ENCODE data around the gene VEGFD. TPM values are rescaled to one million over a fixed set of nuclear protein-coding genes. Genes with fewer than 3 reads are reported as not detected.

The VEGFD gene
- total and polyA plus RNA-seq, 2 donors from 2014 or later = 1.2 to 1.5 TPM

- peaks cover 2% of the 10 kb centered on the region for H3K27me3 ChIP-seq (ENCODE audit: control insufficient read depth, insufficient read depth, low read length)
- no peak overlapping the region for H3K27ac ChIP-seq (ENCODE audit: low read depth in 2 of 2, low read length in 2 of 2)
- no peak overlapping the region for H3K9ac ChIP-seq (ENCODE audit: low read length in 3 of 3)
- H3K36me3 ChIP-seq (ENCODE audit: control insufficient read depth in 2 of 3, insufficient read depth in 3 of 3, low read length in 3 of 3) = no peaks in the 10 kb centered on the region
- FAIRE-seq (no peak), DNase-seq (no peak)
- H3K9me3 ChIP-seq (ENCODE audit: control insufficient read depth in 2 of 3, insufficient read depth in 1 of 3, low read length in 3 of 3) = peaks cover 0 to 3% (median 0%) of the 10 kb centered on the region in 3 donors
- no peaks in the 10 kb centered on the region for H3K4me1 ChIP-seq (ENCODE audit: control insufficient read depth in 2 of 3, insufficient read depth in 2 of 3, low read depth in 1 of 3, low read length in 3 of 3)
- TF ChIP-seq CTCF (IDR thresholded peaks at IDR 0.05; ENCODE audit: borderline replicate concordance, extremely low read depth, insufficient read depth) = no peak
- no peak overlapping the region for H3K4me3 ChIP-seq (ENCODE audit: low read length in 3 of 3)
- intact Hi-C loops (cut with DNase I) = no loop called here
Measured at GRCh38 chrX:15416133-15416993, 32.1 kb upstream of the VEGFD start.

DNA sequence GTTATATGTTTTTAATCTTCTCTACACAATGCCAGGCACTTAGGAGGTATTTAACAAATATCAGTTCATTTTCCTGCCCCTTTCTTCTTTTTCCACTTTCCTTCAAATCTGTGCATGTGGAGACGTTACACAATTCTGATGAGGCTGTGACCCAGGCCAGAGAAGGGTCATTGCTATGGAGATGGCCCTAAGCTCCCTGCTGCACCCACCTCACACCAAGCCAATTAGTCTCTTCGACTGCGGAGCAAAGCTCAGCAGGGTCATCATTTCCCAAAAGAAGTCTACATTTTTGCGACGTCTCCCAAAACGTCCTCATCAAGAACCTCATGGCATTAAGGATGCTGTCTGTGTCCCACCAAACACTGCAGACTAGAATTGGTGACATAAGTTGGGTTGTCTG is 28.9 kb upstream of the VEGFD start:
- Histone ChIP-seq H3K9ac (ENCODE audit: low read length in 3 of 3) (no peak overlapping the region), H3K36me3 (ENCODE audit: control insufficient read depth in 2 of 3, insufficient read depth in 3 of 3, low read length in 3 of 3) (no peaks in the 10 kb centered on the region), H3K9me3 (ENCODE audit: control insufficient read depth in 2 of 3, insufficient read depth in 1 of 3, low read length in 3 of 3) (peaks cover 0 to 3% (median 0%) of the 10 kb centered on the region in 3 donors), H3K4me3 (ENCODE audit: low read length in 3 of 3) (no peak overlapping the region), H3K4me1 (ENCODE audit: control insufficient read depth in 2 of 3, insufficient read depth in 2 of 3, low read depth in 1 of 3, low read length in 3 of 3) (no peaks in the 10 kb centered on the region), H3K27me3 (ENCODE audit: control insufficient read depth, insufficient read depth, low read length) (no peaks in the 10 kb centered on the region), H3K27ac (ENCODE audit: low read depth in 2 of 2, low read length in 2 of 2) (no peak overlapping the region)
- intact Hi-C loops (cut with DNase I) = no loop called here
- no peak for TF ChIP-seq CTCF (IDR thresholded peaks at IDR 0.05; ENCODE audit: borderline replicate concordance, extremely low read depth, insufficient read depth)
- FAIRE-seq = no peak
- DNase-seq = no peak

DNA sequence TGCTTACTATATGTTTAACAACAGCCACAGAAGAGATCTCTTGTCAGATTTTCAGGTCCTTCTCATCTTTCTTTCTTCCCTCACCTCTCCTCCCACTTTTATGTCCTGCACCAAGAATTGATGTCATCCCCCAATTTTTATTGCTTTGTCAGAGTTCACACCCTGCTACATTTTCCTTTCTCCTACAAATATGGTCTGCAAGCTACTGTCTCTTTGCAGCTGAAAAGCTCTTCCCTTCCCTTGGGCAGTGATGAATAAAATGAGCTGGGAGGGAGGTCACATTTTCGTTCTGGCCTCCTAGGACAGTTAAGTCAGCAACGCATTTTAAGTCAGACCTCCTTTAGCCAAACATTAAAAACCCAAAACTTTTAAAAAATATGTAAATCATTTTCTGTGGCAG is 26.7 kb upstream of the VEGFD start:
- Histone ChIP-seq H3K27ac (ENCODE audit: low read depth in 2 of 2, low read length in 2 of 2) (no peak overlapping the region), H3K27me3 (ENCODE audit: control insufficient read depth, insufficient read depth, low read length) (peaks cover 6% of the 10 kb centered on the region), H3K4me1 (ENCODE audit: control insufficient read depth in 2 of 3, insufficient read depth in 2 of 3, low read depth in 1 of 3, low read length in 3 of 3) (no peaks in the 10 kb centered on the region), H3K4me3 (ENCODE audit: low read length in 3 of 3) (no peak overlapping the region), H3K9ac (ENCODE audit: low read length in 3 of 3) (no peak overlapping the region), H3K9me3 (ENCODE audit: control insufficient read depth in 2 of 3, insufficient read depth in 1 of 3, low read length in 3 of 3) (no peaks in the 10 kb centered on the region), H3K36me3 (ENCODE audit: control insufficient read depth in 2 of 3, insufficient read depth in 3 of 3, low read length in 3 of 3) (no peaks in the 10 kb centered on the region)
- intact Hi-C loops (cut with DNase I) = no loop called here
- TF ChIP-seq CTCF (IDR thresholded peaks at IDR 0.05; ENCODE audit: borderline replicate concordance, extremely low read depth, insufficient read depth) = no peak
- DNase-seq (no peak), FAIRE-seq (no peak)
